ENCODE data around the gene S100A9.
"Not testable (repeated sequence)": the region's sequence is repeated elsewhere in the genome, so short reads cannot be mapped to it uniquely, and the experiment has no call there.

The S100A9 gene

DNA sequence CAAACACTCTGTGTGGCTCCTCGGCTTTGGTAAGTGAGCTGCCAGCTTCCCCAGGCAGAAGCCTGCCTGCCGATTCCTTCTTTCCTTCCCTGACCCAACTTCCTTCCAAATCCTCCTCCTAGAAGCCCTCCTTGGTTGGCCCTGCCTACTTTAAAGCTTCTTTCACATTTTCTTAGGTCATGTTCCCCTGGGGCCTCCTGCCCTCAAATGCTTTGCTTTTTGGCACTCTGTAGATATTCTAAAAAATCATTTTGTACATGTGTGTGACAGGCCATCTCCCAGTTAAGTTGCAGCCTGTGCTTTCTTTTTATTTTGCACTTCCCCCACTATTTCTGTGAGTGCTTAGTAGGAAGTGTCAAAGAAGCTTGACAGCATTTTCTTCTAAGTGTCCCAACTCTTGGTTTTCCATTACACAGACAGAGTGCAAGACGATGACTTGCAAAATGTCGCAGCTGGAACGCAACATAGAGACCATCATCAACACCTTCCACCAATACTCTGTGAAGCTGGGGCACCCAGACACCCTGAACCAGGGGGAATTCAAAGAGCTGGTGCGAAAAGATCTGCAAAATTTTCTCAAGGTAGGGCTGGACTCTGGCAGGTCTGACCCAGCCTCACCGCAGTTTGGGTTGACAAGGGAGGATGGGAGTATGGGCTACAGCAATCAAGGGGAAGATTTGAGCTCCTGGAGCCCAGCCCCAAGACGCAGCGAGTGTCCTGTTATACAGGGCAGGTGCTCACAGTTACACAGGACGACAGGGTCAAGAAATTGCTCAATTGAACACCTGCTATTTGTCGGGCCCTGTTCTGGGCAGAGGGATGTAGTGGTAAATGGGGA is at the start of gene S100A9:
Gene S100A9 (plus strand): TSS at position 2 of the 838 bp plus-strand sequence. CDS start 430 bp downstream, at position 432.
- Histone ChIP-seq H3K27me3 (ENCODE audit: control insufficient read depth in 2 of 2, insufficient read depth in 2 of 2, low read length in 2 of 2) (peaks cover 0 to 3% of the 10 kb centered on the region in 2 donors), H3K4me3 (ENCODE audit: low read length in 2 of 2) (peak within 1 kb of the TSS in 1 of 2 donors; percentile 22), H3K27ac (ENCODE audit: low read depth in 2 of 2, low read length in 2 of 2) (peak within 1 kb of the TSS in 1 of 2 donors; percentile 23), H3K36me3 (ENCODE audit: control insufficient read depth in 2 of 2, insufficient read depth in 2 of 2, low read length in 2 of 2) (no peaks in the 10 kb centered on the region), H3K9me3 (ENCODE audit: control insufficient read depth in 2 of 2, low read length in 2 of 2) (no peaks in the 10 kb centered on the region), H3K9ac (ENCODE audit: low read depth in 1 of 2, low read length in 2 of 2) (no peak within 1 kb of the TSS), H3K4me1 (ENCODE audit: control insufficient read depth in 2 of 2, insufficient read depth in 2 of 2, low read length in 2 of 2) (peaks cover 0 to 8% of the 10 kb centered on the region in 2 donors)

GRCh38 chr1:153308540-153308939 is 49.1 kb upstream of the S100A9 start:
- H3K9ac ChIP-seq (ENCODE audit: low read depth in 1 of 2, low read length in 2 of 2): no peak overlapping the region
- H3K4me3 ChIP-seq (ENCODE audit: low read length in 2 of 2): no peak overlapping the region
- no peaks in the 10 kb centered on the region for H3K9me3 ChIP-seq (ENCODE audit: control insufficient read depth in 2 of 2, low read length in 2 of 2)
- H3K27me3 ChIP-seq (ENCODE audit: control insufficient read depth in 2 of 2, insufficient read depth in 2 of 2, low read length in 2 of 2): no peaks in the 10 kb centered on the region
- no peak overlapping the region for H3K27ac ChIP-seq (ENCODE audit: low read depth in 2 of 2, low read length in 2 of 2)
- no peaks in the 10 kb centered on the region for H3K36me3 ChIP-seq (ENCODE audit: control insufficient read depth in 2 of 2, insufficient read depth in 2 of 2, low read length in 2 of 2)
- no peaks in the 10 kb centered on the region for H3K4me1 ChIP-seq (ENCODE audit: control insufficient read depth in 2 of 2, insufficient read depth in 2 of 2, low read length in 2 of 2)

DNA sequence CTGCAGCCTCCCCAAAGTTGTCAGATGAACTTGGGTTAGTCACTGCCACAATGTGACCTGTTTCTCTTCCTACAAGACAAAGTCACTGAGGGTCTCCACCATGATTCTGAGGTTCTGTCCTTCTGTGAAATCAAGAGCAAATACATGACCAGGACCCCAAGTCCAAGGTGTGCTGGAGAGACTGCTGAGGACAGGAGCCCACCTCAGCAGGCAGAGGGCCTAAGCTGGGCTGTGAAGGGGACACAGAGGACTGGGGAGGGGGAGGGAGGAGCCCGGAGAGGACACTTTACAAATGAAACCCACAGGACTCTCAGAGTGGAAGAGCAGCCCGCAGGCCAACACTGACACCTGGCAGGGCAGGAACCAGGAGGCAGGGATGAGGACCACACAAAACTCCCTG is 48.2 kb upstream of the S100A9 start:
- H3K27ac ChIP-seq (ENCODE audit: low read depth in 2 of 2, low read length in 2 of 2): no peak overlapping the region
- H3K9me3 ChIP-seq (ENCODE audit: control insufficient read depth in 2 of 2, low read length in 2 of 2): no peaks in the 10 kb centered on the region

DNA sequence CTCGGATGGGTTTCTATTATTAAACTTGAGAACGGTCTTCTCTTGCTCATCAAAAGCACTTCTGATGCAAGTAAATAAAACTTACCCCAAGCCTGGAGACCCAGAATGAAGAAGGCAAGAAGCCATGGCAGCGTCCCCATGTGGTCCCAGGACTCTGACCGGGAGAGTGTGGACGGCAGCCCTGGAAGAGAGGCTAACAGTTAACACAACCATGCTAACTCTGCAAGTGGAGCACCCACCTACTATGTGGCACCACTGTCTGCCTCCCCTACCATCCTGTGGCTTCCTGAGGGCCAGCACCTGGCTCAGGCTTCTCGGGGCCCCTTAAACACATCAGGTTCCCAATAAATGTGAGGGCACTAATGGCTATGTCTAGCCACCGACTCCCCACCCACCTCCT is 47.1 kb upstream of the S100A9 start:
- Histone ChIP-seq H3K36me3 (ENCODE audit: control insufficient read depth in 2 of 2, insufficient read depth in 2 of 2, low read length in 2 of 2) (no peaks in the 10 kb centered on the region), H3K9ac (ENCODE audit: low read depth in 1 of 2, low read length in 2 of 2) (no peak overlapping the region), H3K4me3 (ENCODE audit: low read length in 2 of 2) (no peak overlapping the region), H3K9me3 (ENCODE audit: control insufficient read depth in 2 of 2, low read length in 2 of 2) (no peaks in the 10 kb centered on the region), H3K27me3 (ENCODE audit: control insufficient read depth in 2 of 2, insufficient read depth in 2 of 2, low read length in 2 of 2) (no peaks in the 10 kb centered on the region), H3K4me1 (ENCODE audit: control insufficient read depth in 2 of 2, insufficient read depth in 2 of 2, low read length in 2 of 2) (no peaks in the 10 kb centered on the region), H3K27ac (ENCODE audit: low read depth in 2 of 2, low read length in 2 of 2) (no peak overlapping the region)

More for the DNA sequence above, 48.2 kb upstream of the S100A9 start:
- H3K36me3 ChIP-seq (ENCODE audit: control insufficient read depth in 2 of 2, insufficient read depth in 2 of 2, low read length in 2 of 2): no peaks in the 10 kb centered on the region
- H3K4me1 ChIP-seq (ENCODE audit: control insufficient read depth in 2 of 2, insufficient read depth in 2 of 2, low read length in 2 of 2): no peaks in the 10 kb centered on the region
- H3K9ac ChIP-seq (ENCODE audit: low read depth in 1 of 2, low read length in 2 of 2): no peak overlapping the region
- H3K4me3 ChIP-seq (ENCODE audit: low read length in 2 of 2): no peak overlapping the region
- H3K27me3 ChIP-seq (ENCODE audit: control insufficient read depth in 2 of 2, insufficient read depth in 2 of 2, low read length in 2 of 2): no peaks in the 10 kb centered on the region

DNA sequence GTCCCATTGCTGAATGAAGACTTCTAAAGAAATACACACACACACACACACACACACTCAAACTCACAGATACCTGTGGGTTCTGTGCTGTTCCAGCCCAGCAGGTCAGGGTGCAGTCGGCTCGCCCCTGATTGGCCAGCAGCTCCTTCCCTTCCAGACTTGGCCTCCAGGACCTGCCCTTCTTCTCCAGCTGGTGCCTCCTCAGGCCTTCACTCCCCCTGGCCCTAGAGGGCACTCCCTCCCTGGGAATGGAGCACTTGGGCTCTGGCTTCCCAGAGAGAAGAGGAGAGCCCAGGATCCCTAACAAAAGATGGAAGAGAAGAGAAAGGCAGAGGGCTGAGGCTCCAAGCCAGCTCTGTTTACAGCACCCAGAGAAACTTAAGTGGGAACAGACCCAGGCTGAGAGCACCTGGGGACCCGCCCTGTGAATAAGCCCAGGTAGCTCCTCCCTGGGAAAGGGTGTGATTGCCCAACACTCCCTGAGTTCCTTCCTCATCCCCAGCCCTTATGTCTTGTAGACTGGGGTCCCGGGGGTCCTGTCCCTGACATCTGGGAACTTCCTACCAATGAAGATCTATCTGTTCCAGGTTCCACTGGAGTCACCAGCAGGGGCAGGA is 45.0 kb upstream of the S100A9 start, which contains the start of gene PGLYRP3:
Gene PGLYRP3 (minus strand): TSS at position 383 of the 617 bp plus-strand sequence. CDS start 2,287 bp downstream, outside the sequence.
- Histone ChIP-seq H3K36me3 (ENCODE audit: control insufficient read depth in 2 of 2, insufficient read depth in 2 of 2, low read length in 2 of 2) (no peaks in the 10 kb centered on the region), H3K9me3 (ENCODE audit: control insufficient read depth in 2 of 2, low read length in 2 of 2) (no peaks in the 10 kb centered on the region), H3K27me3 (ENCODE audit: control insufficient read depth in 2 of 2, insufficient read depth in 2 of 2, low read length in 2 of 2) (no peaks in the 10 kb centered on the region), H3K4me1 (ENCODE audit: control insufficient read depth in 2 of 2, insufficient read depth in 2 of 2, low read length in 2 of 2) (no peaks in the 10 kb centered on the region), H3K9ac (ENCODE audit: low read depth in 1 of 2, low read length in 2 of 2) (no peak within 1 kb of the TSS), H3K4me3 (ENCODE audit: low read length in 2 of 2) (no peak within 1 kb of the TSS), H3K27ac (ENCODE audit: low read depth in 2 of 2, low read length in 2 of 2) (no peak within 1 kb of the TSS)

GRCh38 chr1:153313288-153313687 is 44.4 kb upstream of the S100A9 start:
- Histone ChIP-seq H3K9ac (ENCODE audit: low read depth in 1 of 2, low read length in 2 of 2) (no peak overlapping the region), H3K4me1 (ENCODE audit: control insufficient read depth in 2 of 2, insufficient read depth in 2 of 2, low read length in 2 of 2) (no peaks in the 10 kb centered on the region), H3K27ac (ENCODE audit: low read depth in 2 of 2, low read length in 2 of 2) (no peak overlapping the region), H3K4me3 (ENCODE audit: low read length in 2 of 2) (no peak overlapping the region), H3K36me3 (ENCODE audit: control insufficient read depth in 2 of 2, insufficient read depth in 2 of 2, low read length in 2 of 2) (no peaks in the 10 kb centered on the region), H3K27me3 (ENCODE audit: control insufficient read depth in 2 of 2, insufficient read depth in 2 of 2, low read length in 2 of 2) (no peaks in the 10 kb centered on the region), H3K9me3 (ENCODE audit: control insufficient read depth in 2 of 2, low read length in 2 of 2) (no peaks in the 10 kb centered on the region)

GRCh38 chr1:153314388-153314787 is 43.3 kb upstream of the S100A9 start:
- not testable (repeated sequence) for H3K4me1 ChIP-seq (ENCODE audit: control insufficient read depth in 2 of 2, insufficient read depth in 2 of 2, low read length in 2 of 2); H3K4me3 ChIP-seq (ENCODE audit: low read length in 2 of 2); H3K27ac ChIP-seq (ENCODE audit: low read depth in 2 of 2, low read length in 2 of 2); H3K27me3 ChIP-seq (ENCODE audit: control insufficient read depth in 2 of 2, insufficient read depth in 2 of 2, low read length in 2 of 2); H3K9me3 ChIP-seq (ENCODE audit: control insufficient read depth in 2 of 2, low read length in 2 of 2); H3K36me3 ChIP-seq (ENCODE audit: control insufficient read depth in 2 of 2, insufficient read depth in 2 of 2, low read length in 2 of 2); H3K9ac ChIP-seq (ENCODE audit: low read depth in 1 of 2, low read length in 2 of 2)

- H3K36me3 ChIP-seq (ENCODE audit: control insufficient read depth in 2 of 2, insufficient read depth in 2 of 2, low read length in 2 of 2); H3K27me3 ChIP-seq (ENCODE audit: control insufficient read depth in 2 of 2, insufficient read depth in 2 of 2, low read length in 2 of 2); H3K4me3 ChIP-seq (ENCODE audit: low read length in 2 of 2); H3K9ac ChIP-seq (ENCODE audit: low read depth in 1 of 2, low read length in 2 of 2); H3K9me3 ChIP-seq (ENCODE audit: control insufficient read depth in 2 of 2, low read length in 2 of 2); H3K4me1 ChIP-seq (ENCODE audit: control insufficient read depth in 2 of 2, insufficient read depth in 2 of 2, low read length in 2 of 2); H3K27ac ChIP-seq (ENCODE audit: low read depth in 2 of 2, low read length in 2 of 2): not testable (repeated sequence)
Observed at GRCh38 chr1:153316013-153316412, 41.6 kb upstream of the S100A9 start.

GRCh38 chr1:153318145-153318544 is 39.5 kb upstream of the S100A9 start:
- not testable (repeated sequence) for H3K27me3 ChIP-seq (ENCODE audit: control insufficient read depth in 2 of 2, insufficient read depth in 2 of 2, low read length in 2 of 2); H3K9me3 ChIP-seq (ENCODE audit: control insufficient read depth in 2 of 2, low read length in 2 of 2); H3K4me3 ChIP-seq (ENCODE audit: low read length in 2 of 2); H3K9ac ChIP-seq (ENCODE audit: low read depth in 1 of 2, low read length in 2 of 2); H3K36me3 ChIP-seq (ENCODE audit: control insufficient read depth in 2 of 2, insufficient read depth in 2 of 2, low read length in 2 of 2); H3K4me1 ChIP-seq (ENCODE audit: control insufficient read depth in 2 of 2, insufficient read depth in 2 of 2, low read length in 2 of 2); H3K27ac ChIP-seq (ENCODE audit: low read depth in 2 of 2, low read length in 2 of 2)

DNA sequence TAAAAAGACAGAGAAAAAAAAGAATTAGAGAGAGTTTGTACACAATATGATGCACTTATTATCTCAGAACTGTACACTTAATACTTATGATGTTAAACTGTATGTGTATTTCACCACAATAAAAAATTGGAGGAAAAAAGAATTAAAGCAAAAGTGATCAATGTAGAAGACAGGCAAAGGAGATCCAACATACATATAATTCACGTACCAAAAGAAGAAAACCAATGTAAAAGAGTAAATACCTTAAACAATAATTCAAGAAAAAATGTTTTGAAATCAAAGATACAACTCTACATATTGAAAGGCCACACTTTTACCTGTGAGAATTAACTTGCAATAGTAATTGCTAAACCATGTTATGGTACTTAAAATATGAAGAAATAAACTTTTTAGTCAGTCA is 35.1 kb upstream of the S100A9 start:
- no peak overlapping the region for H3K9ac ChIP-seq (ENCODE audit: low read depth in 1 of 2, low read length in 2 of 2)
- H3K4me3 ChIP-seq (ENCODE audit: low read length in 2 of 2): no peak overlapping the region
- H3K27ac ChIP-seq (ENCODE audit: low read depth in 2 of 2, low read length in 2 of 2): no peak overlapping the region
- no peaks in the 10 kb centered on the region for H3K4me1 ChIP-seq (ENCODE audit: control insufficient read depth in 2 of 2, insufficient read depth in 2 of 2, low read length in 2 of 2)
- peaks cover 0 to 4% of the 10 kb centered on the region in 2 donors for H3K9me3 ChIP-seq (ENCODE audit: control insufficient read depth in 2 of 2, low read length in 2 of 2)
- no peaks in the 10 kb centered on the region for H3K27me3 ChIP-seq (ENCODE audit: control insufficient read depth in 2 of 2, insufficient read depth in 2 of 2, low read length in 2 of 2)
- H3K36me3 ChIP-seq (ENCODE audit: control insufficient read depth in 2 of 2, insufficient read depth in 2 of 2, low read length in 2 of 2): no peaks in the 10 kb centered on the region
